Erythroblast (primary cell): ENCODE measurements around the gene CDK6.

Source experiments
- GATA1 ChIP-seq: IDR thresholded peaks from 2 replicates; pipeline ENCODE4 v1.6.1; 2011; ENCODE audit warnings: low read depth, mild to moderate bottlenecking, control low read depth, low read length, moderate library complexity
- POLR2A ChIP-seq: IDR thresholded peaks from 2 replicates; pipeline ENCODE4 v1.6.1; 2011; ENCODE audit warnings: mild to moderate bottlenecking, low read length

GRCh38 chr7:92582948-92583347 lies 253.4 kb downstream of the CDK6 start:
- TF ChIP-seq POLR2A (no peak), GATA1 (no peak)
